Hippocampal formation (tissue), 2 donors: Measurements from ENCODE around the gene SERPINF2.
"Not testable (repeated sequence)": the region's sequence is repeated elsewhere in the genome, so short reads cannot be mapped to it uniquely, and the experiment has no call there.

Experiments
- DNase-seq, 2 donors: peaks; one replicate each; lab custom pipeline; 2025; lab: John Stamatoyannopoulos, UW

Gene SERPINF2

GRCh38 chr17:1789936-1790335 lies 47.3 kb downstream of the SERPINF2 start:
- DNase-seq, result no peak

DNA sequence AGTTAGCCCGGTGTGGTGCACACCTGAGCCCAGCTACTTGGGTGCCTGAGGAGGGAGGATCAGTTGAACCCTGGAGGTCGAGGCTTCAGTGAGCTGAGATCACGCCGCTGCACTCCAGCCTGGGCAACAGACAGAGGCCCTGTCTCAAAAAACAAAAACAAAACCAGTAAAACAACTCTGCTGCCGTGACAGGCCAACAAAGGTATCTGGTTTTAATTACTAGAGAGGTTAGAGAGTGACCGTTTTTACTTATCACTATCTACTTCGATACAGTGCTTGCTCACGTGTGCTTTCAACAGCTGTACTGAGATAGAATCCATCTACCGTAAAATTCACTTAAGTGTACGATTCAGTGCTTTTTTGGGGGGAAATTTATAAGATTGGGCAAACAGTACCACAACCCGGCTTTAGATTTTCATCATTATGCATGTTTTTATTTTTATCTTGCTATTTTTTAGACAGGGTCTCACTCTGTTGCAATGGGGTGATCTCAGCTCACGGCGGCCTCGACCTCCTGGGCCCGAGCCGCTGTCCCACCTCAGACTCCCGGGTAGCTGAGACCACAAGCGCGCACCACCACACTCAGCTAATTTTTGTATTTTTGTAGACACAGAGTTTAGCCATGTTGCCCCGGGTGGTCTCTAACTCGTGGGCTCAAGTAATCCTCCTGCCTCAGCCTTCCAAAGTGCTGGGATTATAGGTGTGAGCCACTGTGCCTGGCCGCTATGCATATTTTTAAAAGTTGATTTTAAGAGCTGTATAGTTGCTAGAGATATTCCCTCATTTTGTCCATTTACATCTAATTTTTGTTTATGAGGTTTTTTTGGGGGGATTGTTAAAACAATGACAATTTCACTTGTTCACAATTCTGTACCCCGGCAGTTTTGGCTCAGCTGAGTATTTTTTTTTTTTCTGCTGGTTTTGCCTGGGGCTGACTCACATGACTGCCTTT lies 50.1 kb downstream of the SERPINF2 start:
- no peak for DNase-seq

DNA sequence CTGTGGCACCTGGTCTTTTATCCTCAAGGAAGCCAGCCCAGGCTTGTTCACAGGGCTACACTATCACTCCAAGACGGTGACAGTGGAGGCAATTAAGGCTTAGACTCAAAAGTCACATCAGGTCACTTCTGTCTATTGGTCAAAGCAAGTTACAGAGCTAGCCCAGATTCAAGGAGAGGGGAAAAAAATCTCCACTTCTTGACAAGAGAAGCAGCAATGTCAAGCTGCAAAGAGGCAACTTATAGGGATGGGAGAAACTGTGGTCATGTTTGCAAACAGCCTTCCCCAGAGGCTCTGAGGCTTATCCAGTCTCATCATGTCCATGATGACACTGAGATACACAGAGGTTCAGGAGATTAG lies 50.8 kb downstream of the SERPINF2 start:
- DNase-seq, result no peak

DNA sequence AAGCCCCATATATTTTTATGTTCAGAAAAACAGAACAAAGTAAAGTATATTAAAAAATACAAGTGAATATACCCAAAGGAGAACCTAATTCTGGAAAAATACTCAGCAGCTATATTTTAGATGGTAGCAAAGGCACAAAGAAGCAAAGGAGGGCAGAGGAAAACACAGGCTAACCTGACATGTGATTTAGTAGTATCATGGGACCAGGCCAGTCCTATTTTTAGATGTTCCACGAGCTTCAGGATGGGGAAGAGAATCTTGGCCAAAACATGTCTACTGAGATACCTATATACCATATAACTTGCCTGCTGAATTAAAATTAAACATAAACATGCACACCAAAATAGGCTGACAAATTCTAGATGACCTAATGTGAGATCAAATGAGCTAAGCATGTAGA lies 54.1 kb downstream of the SERPINF2 start:
- no peak for DNase-seq

GRCh38 chr17:1797323-1797722 lies 54.7 kb downstream of the SERPINF2 start:
- DNase-seq, result no peak

GRCh38 chr17:1797846-1798245 lies 55.2 kb downstream of the SERPINF2 start:
- DNase-seq, result not testable (repeated sequence)

DNA sequence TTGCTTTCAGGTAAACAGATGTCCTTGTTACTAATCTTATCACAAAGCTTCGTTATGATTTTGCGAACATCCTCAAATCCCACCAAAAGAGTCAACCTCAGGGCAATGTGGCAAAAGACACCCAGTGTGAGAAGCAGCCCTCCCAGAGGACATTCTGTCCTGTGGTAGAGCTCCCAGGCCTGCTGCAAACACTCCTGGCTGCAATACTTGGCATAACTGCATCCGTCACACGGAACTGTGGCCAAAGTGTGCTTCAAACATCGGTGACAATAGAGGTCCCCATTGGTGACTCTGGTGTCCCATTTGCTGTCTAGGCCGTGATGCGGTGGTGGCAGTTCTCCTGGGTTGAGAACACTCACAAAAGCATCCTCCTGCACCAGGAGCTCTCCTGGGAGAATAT lies 57.6 kb downstream of the SERPINF2 start:
- no peak for DNase-seq

- DNase-seq, result no peak
Measured at GRCh38 chr17:1800712-1801111, 58.0 kb downstream of the SERPINF2 start.

GRCh38 chr17:1802429-1802828 lies 59.8 kb downstream of the SERPINF2 start:
- DNase-seq, result no peak

- no peak for DNase-seq
Measured at GRCh38 chr17:1803280-1803679, 60.6 kb downstream of the SERPINF2 start.
